ENCODE measurements around the gene DNAH9.

The DNAH9 gene

DNA sequence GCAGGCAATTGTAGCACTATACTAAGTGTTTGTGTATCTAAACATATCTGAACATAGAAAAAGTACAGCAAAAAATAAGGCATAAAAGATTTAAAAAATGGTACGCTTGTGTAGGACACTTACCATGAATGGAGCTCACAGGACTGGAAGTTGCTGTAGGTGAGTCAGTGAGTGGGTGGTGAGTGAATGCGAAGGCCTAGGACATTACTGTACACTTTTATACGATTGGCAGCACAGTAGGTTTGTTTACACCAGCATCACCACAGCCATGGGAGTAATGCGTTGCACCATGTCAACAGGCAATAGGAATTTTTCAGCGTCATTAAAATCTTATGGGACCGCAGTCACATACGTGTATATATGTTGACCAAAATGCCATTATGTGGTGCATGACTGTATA, 45.6 kb downstream of the DNAH9 start:
- H3K4me1 ChIP-seq (ENCODE audit: insufficient read depth, low read length) = no peaks in the 10 kb centered on the region
- no peaks in the 10 kb centered on the region for H3K9me3 ChIP-seq (ENCODE audit: low read length)
- no peaks in the 10 kb centered on the region for H3K36me3 ChIP-seq (ENCODE audit: insufficient read depth, low read length)

DNA sequence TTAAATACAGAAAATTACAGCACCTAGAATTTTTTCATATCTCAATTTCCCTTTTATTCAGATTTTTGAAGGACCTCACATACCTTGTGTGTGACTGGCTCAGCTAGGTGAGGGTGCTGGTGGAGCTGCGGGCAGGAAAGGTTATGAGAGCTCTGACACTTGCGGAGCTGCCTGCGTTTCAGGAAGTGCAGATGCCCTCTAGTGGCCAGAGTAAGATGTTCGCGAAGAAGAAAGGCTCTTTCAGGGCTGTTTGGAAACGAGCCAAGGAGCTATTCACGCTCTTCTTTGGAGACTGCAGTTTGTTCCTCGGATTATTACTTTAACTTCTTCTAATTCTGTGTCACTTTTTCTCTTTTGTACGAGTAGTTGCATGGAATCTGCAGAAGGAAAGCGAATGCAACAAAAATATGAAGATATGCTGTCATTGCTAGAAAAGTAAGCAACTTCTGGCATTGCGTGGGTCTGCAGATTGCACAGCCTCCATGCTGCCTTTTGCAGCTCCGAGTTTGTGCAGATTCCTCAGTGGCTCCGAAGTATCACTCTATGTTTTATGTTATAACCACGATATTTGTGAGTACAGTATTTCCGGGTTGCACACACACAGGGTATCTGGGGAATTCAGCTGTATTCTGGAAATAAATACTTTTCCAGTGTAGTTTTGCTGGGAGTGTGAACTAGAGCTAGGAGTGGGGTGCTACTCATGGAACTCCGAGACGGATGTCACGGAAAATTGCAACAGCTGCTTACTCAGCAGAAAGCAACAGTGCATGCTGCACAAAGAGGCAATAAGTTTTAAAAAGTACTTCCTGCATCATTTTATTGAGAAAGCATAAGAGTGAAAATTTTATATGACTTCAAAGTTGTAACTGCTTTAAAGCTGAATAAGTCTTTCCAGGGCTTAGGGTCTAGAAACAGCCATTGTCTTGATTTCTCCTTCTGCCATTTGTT, 46.3 kb downstream of the DNAH9 start:
- H3K36me3 ChIP-seq (ENCODE audit: insufficient read depth, low read length) = no peaks in the 10 kb centered on the region
- H3K9me3 ChIP-seq (ENCODE audit: low read length) = no peaks in the 10 kb centered on the region
- no peak overlapping the region for H3K4me3 ChIP-seq (ENCODE audit: low read length)
- H3K4me1 ChIP-seq (ENCODE audit: insufficient read depth, low read length) = no peaks in the 10 kb centered on the region
- H2AFZ ChIP-seq (ENCODE audit: low read depth, low read length) = no peak overlapping the region
- no peaks in the 10 kb centered on the region for H3K27me3 ChIP-seq (ENCODE audit: insufficient read depth, low read length)

More for the DNA sequence above, 45.6 kb downstream of the DNAH9 start:
- H2AFZ ChIP-seq (ENCODE audit: low read depth, low read length) = no peak overlapping the region
- no peaks in the 10 kb centered on the region for H3K27me3 ChIP-seq (ENCODE audit: insufficient read depth, low read length)
- H3K4me3 ChIP-seq (ENCODE audit: low read length) = no peak overlapping the region

DNA sequence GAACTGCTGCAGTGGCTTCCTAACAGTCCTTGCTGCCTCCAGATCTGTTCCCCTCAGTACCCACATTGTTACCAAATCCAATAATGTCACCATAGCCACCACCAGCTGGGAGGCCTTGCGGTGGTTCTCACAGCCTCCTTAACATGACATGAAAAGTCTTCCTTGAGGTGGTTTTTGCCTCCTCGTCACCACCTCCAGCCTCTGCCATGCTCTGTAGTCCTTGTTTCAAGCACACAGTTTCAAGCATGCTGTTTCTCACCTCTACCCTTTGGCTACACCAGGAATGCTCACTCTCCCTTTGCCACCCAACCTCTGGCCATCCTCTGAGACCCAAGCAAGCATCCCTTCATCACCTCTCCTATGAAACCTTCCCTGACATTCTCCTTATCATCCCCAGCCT, 47.2 kb downstream of the DNAH9 start:
- Histone ChIP-seq H3K27me3 (ENCODE audit: insufficient read depth, low read length) (no peaks in the 10 kb centered on the region), H3K36me3 (ENCODE audit: insufficient read depth, low read length) (no peaks in the 10 kb centered on the region), H3K4me3 (ENCODE audit: low read length) (no peak overlapping the region), H2AFZ (ENCODE audit: low read depth, low read length) (no peak overlapping the region), H3K4me1 (ENCODE audit: insufficient read depth, low read length) (no peaks in the 10 kb centered on the region), H3K9me3 (ENCODE audit: low read length) (no peaks in the 10 kb centered on the region)

DNA sequence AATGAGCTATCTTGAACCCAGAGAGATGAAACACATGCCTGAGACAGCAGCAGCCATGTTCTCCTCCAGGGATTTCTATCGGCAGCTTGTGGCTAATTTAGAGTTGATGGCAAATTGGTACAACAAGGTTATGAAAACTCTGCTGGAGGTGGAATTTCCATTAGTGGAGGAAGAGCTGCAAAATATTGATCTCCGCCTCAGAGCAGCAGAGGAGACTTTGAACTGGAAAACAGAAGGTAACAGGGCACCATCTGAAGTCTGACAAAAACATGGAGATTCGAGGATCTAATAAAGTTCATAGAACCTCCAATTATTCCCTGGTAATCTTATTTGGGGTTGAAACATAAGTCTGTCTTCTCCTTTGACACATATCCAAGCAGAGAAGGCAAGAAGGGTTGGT, 52.8 kb downstream of the DNAH9 start:
- H3K27me3 ChIP-seq (ENCODE audit: insufficient read depth, low read length) = no peaks in the 10 kb centered on the region
- no peaks in the 10 kb centered on the region for H3K9me3 ChIP-seq (ENCODE audit: low read length)
- H3K4me3 ChIP-seq (ENCODE audit: low read length) = no peak overlapping the region
- H3K4me1 ChIP-seq (ENCODE audit: insufficient read depth, low read length) = no peaks in the 10 kb centered on the region
- H2AFZ ChIP-seq (ENCODE audit: low read depth, low read length) = no peak overlapping the region
- no peaks in the 10 kb centered on the region for H3K36me3 ChIP-seq (ENCODE audit: insufficient read depth, low read length)

DNA sequence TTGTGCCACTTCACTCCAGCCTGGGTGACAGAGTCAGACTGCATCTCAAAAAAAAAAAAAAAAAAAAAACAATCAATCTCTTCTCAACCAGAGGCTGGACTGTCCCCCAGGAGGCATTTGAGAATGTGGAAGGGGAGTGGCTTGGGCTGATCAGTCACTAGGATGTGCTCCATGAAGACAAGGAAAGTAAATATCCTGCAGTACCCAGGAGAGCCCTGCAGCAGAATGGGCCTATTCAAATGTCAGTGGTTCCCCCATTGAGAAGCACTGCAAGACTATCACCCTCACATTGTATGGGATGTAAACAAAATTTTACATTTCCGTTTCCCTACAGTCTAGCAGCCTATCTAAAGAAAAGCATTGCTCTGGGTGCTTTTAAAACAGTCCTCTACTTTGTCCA, 70.3 kb downstream of the DNAH9 start:
- no peaks in the 10 kb centered on the region for H3K36me3 ChIP-seq (ENCODE audit: insufficient read depth, low read length)
- H3K27me3 ChIP-seq (ENCODE audit: insufficient read depth, low read length) = no peaks in the 10 kb centered on the region
- H3K4me1 ChIP-seq (ENCODE audit: insufficient read depth, low read length) = no peaks in the 10 kb centered on the region
- no peak overlapping the region for H2AFZ ChIP-seq (ENCODE audit: low read depth, low read length)
- no peak overlapping the region for H3K4me3 ChIP-seq (ENCODE audit: low read length)
- H3K9me3 ChIP-seq (ENCODE audit: low read length) = no peaks in the 10 kb centered on the region

DNA sequence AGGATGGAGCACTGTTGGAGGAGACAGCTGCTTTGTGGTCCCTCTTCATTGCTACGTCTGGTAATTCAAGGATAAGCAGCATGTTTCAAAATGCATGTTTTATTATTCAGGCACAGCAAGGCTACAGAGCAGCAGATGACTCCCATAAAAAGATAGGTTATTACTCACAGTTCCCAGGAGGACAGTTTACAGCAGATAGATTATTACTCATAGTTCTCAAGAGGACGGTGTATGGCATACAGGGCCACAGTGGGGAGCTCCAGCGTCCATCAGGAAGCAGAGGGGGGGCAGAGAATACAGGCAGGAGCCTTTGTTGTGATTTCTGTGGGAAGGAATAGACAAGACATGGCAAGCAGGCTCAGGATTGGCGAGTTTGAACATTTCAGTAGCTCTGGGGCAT, 72.9 kb downstream of the DNAH9 start:
- no peaks in the 10 kb centered on the region for H3K9me3 ChIP-seq (ENCODE audit: low read length)
- no peak overlapping the region for H3K4me3 ChIP-seq (ENCODE audit: low read length)
- H3K27me3 ChIP-seq (ENCODE audit: insufficient read depth, low read length) = no peaks in the 10 kb centered on the region
- H3K4me1 ChIP-seq (ENCODE audit: insufficient read depth, low read length) = no peaks in the 10 kb centered on the region
- no peaks in the 10 kb centered on the region for H3K36me3 ChIP-seq (ENCODE audit: insufficient read depth, low read length)
- H2AFZ ChIP-seq (ENCODE audit: low read depth, low read length) = no peak overlapping the region

DNA sequence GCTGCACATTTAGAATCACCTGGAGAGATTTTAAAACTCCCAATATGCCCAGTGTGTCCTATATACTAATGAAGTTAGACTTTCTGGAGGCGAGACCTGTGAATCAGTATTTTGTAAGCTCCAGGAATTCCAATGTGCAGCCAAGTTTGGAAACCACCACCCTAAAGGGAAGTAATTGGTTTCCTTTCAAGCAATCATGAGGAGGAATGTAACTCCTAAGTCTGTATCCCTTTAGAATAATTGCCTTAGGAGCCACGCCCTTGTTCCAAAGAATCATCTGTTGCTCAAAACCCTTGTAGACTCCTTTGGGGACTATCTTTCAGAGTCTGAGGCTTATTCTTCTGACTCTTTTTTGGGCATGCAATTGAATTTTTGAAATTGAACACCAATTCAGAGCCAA, 84.4 kb downstream of the DNAH9 start:
- no peak overlapping the region for H2AFZ ChIP-seq (ENCODE audit: low read depth, low read length)
- no peak overlapping the region for H3K4me3 ChIP-seq (ENCODE audit: low read length)
- no peaks in the 10 kb centered on the region for H3K9me3 ChIP-seq (ENCODE audit: low read length)
- no peaks in the 10 kb centered on the region for H3K27me3 ChIP-seq (ENCODE audit: insufficient read depth, low read length)
- H3K4me1 ChIP-seq (ENCODE audit: insufficient read depth, low read length) = no peaks in the 10 kb centered on the region
- no peaks in the 10 kb centered on the region for H3K36me3 ChIP-seq (ENCODE audit: insufficient read depth, low read length)

DNA sequence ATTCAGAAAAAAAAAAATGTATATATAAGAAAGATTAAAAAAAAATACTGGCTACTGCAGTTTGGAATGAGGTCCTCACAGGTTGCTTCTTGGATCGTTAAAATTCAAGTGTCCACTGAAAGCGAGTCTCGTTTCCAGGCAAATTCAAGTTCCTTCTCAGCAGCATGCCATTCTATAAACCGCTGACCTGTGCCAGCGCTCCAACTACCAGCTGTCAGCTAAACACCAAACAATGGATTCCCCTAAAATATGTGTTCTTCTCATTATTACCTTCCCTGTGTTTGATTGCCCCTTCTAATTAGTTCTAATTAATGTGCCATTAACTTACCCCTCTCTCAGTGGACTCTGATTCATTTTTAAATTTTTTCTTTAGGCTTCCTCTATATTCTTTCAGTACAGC, 92.4 kb downstream of the DNAH9 start:
- Histone ChIP-seq H3K27me3 (ENCODE audit: insufficient read depth, low read length) (no peaks in the 10 kb centered on the region), H3K4me1 (ENCODE audit: insufficient read depth, low read length) (no peaks in the 10 kb centered on the region), H2AFZ (ENCODE audit: low read depth, low read length) (no peak overlapping the region)

DNA sequence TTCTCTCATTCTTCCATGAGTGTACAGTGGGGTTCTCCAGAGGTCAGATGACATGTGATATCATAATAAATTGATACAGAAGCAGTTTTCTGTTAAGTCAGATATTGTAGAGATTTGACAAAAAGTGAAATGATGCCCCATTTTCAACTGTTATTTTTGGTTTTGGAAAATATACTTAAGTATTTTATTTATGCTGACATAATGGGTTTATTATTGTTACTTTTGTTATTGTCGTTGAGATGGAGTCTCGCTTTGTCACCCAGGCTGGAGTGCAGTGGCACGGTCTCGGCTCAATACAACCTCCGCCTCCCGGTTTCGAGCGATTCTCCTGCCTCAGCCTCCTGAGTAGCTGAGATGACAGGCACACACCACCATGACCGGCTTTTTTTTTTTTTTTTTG, 94.4 kb downstream of the DNAH9 start:
- Histone ChIP-seq H3K4me1 (ENCODE audit: insufficient read depth, low read length) (no peaks in the 10 kb centered on the region), H3K27me3 (ENCODE audit: insufficient read depth, low read length) (no peaks in the 10 kb centered on the region), H3K36me3 (ENCODE audit: insufficient read depth, low read length) (no peaks in the 10 kb centered on the region), H3K4me3 (ENCODE audit: low read length) (no peak overlapping the region), H2AFZ (ENCODE audit: low read depth, low read length) (no peak overlapping the region), H3K9me3 (ENCODE audit: low read length) (no peaks in the 10 kb centered on the region)

More for the DNA sequence above, 92.4 kb downstream of the DNAH9 start:
- Histone ChIP-seq H3K4me3 (ENCODE audit: low read length) (no peak overlapping the region), H3K9me3 (ENCODE audit: low read length) (no peaks in the 10 kb centered on the region), H3K36me3 (ENCODE audit: insufficient read depth, low read length) (no peaks in the 10 kb centered on the region)

DNA sequence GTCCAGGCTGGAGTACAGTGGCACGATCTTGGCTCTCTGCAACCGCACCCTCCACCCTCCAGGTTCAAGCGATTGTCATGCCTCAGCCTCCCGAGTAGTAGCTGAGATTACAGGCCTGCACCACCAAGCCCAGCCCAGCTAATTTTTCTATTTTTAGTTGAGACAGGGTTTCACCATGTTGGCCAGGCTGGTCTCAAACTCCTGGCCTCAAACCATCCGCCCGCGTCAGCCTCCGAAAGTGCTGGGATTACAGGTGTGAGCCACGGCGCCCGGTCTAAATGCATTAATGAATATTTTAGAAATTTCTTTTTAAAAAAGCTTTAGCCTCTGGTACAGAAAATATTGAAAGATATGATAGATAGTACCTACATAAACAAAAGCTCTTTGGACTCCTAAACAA, 95.0 kb downstream of the DNAH9 start:
- no peaks in the 10 kb centered on the region for H3K4me1 ChIP-seq (ENCODE audit: insufficient read depth, low read length)
- H2AFZ ChIP-seq (ENCODE audit: low read depth, low read length) = no peak overlapping the region
- no peaks in the 10 kb centered on the region for H3K27me3 ChIP-seq (ENCODE audit: insufficient read depth, low read length)
- no peak overlapping the region for H3K4me3 ChIP-seq (ENCODE audit: low read length)
- H3K9me3 ChIP-seq (ENCODE audit: low read length) = no peaks in the 10 kb centered on the region
- no peaks in the 10 kb centered on the region for H3K36me3 ChIP-seq (ENCODE audit: insufficient read depth, low read length)

DNA sequence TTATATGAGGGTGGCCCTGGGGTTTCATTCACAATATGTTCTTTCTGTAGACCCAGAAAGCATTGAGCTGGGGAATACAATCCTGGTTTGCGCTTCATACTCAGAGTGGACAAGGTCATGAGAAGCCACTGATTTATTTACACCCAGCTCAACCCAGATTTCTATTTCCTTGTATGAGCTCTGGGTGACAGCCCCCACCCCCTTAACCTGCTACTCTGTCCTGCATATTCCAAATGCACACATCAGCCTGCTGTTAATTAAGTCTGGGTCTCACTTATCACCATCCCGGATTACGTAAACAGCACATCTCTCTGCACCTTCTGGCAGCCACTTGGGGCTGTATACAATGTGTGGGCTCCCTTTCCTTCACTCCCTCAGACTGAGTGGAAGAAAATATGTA, 102.4 kb downstream of the DNAH9 start:
- Histone ChIP-seq H3K9me3 (ENCODE audit: low read length) (no peaks in the 10 kb centered on the region), H2AFZ (ENCODE audit: low read depth, low read length) (no peak overlapping the region), H3K27me3 (ENCODE audit: insufficient read depth, low read length) (no peaks in the 10 kb centered on the region), H3K4me3 (ENCODE audit: low read length) (no peak overlapping the region), H3K4me1 (ENCODE audit: insufficient read depth, low read length) (no peaks in the 10 kb centered on the region), H3K36me3 (ENCODE audit: insufficient read depth, low read length) (no peaks in the 10 kb centered on the region)

DNA sequence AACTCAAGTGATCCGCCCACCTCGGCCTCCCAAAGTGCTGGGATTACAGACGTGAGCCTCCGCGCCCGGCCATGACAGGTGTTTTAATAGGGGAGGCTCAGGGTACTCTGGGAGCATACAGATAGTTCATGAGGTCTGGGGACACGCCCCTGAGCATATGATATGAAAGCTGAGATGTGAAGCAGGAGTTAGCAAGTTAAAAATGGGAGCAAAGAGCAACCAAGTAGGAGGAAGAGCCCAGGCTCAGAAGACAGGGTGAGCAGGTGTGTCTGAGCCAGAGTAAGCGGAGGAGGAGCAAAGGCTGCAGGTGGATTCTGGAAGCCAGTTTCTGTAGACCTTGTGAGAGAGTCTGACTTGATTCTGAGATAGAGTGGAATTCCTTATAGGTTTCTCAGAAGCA, 103.6 kb downstream of the DNAH9 start:
- H3K9me3 ChIP-seq (ENCODE audit: low read length) = no peaks in the 10 kb centered on the region
- H3K36me3 ChIP-seq (ENCODE audit: insufficient read depth, low read length) = no peaks in the 10 kb centered on the region
- H2AFZ ChIP-seq (ENCODE audit: low read depth, low read length) = no peak overlapping the region
- no peak overlapping the region for H3K4me3 ChIP-seq (ENCODE audit: low read length)
- H3K4me1 ChIP-seq (ENCODE audit: insufficient read depth, low read length) = no peaks in the 10 kb centered on the region
- H3K27me3 ChIP-seq (ENCODE audit: insufficient read depth, low read length) = no peaks in the 10 kb centered on the region

DNA sequence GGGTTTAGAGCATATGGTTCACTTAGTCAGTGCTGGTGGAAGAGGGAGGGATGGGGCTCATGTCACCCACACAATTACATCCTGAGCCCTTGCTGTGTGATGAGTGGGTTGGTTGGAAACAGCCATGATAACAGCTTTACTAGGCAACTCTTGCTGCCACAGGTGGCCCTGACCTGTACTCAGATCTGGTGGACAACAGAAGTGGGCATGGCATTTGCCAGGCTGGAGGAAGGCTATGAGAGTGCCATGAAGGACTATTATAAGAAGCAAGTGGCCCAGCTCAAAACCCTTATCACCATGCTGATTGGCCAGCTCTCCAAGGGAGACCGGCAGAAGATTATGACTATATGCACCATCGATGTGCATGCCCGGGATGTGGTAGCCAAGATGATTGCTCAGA, 105.8 kb downstream of the DNAH9 start:
- Histone ChIP-seq H2AFZ (ENCODE audit: low read depth, low read length) (no peak overlapping the region), H3K9me3 (ENCODE audit: low read length) (no peaks in the 10 kb centered on the region), H3K27me3 (ENCODE audit: insufficient read depth, low read length) (peaks cover 2% of the 10 kb centered on the region), H3K36me3 (ENCODE audit: insufficient read depth, low read length) (no peaks in the 10 kb centered on the region), H3K4me1 (ENCODE audit: insufficient read depth, low read length) (no peaks in the 10 kb centered on the region), H3K4me3 (ENCODE audit: low read length) (no peak overlapping the region)

DNA sequence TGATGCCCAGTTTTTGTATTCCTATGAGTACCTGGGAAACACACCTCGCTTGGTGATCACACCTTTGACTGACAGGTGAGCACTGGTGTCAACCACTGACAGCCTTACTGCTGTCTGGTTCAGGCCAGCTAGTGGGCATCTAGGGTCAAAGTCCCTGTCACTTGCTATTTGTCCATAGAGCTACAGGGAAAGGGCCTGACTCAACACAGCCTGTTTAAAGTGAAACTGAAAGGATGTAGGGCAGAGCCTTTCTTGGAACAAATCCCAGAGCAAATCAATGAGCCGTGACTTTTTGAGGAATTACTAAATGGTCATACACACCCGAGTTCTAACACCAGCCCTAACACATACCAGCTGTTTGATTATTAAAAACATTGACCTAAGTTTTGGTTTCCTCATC, 106.8 kb downstream of the DNAH9 start:
- Histone ChIP-seq H3K9me3 (ENCODE audit: low read length) (no peaks in the 10 kb centered on the region), H3K4me3 (ENCODE audit: low read length) (no peak overlapping the region), H3K36me3 (ENCODE audit: insufficient read depth, low read length) (no peaks in the 10 kb centered on the region), H3K27me3 (ENCODE audit: insufficient read depth, low read length) (peaks cover 2% of the 10 kb centered on the region), H3K4me1 (ENCODE audit: insufficient read depth, low read length) (no peaks in the 10 kb centered on the region), H2AFZ (ENCODE audit: low read depth, low read length) (no peak overlapping the region)
